Tibial nerve (tissue), 4 donors: ENCODE results near the gene NNT.

Source experiments
- EP300 ChIP-seq, 2 donors: sonication (generic); formaldehyde crosslinking; IDR thresholded peaks; one replicate each; pipeline ENCODE4 v1.6.1; 2017; ENCODE audit warnings: antibody characterized with exemption in 2 of 2, mild to moderate bottlenecking in 1 of 2
- POLR2A ChIP-seq, 2 donors: fragments of 450-650 bp; IDR thresholded peaks; one replicate each; pipeline ENCODE4 v1.6.1; 2017; ENCODE audit warnings: antibody characterized with exemption in 2 of 2, mild to moderate bottlenecking in 2 of 2, moderate library complexity in 2 of 2
- TF ChIP-seq, protein P1 (sequence below), 5 experiments: fragments of 200-600 bp in 3 of 5; fragments of 450-650 bp in 2 of 5; sonication (generic) in 3 of 5; IDR thresholded peaks; one replicate each; pipeline ENCODE4 v1.5.1; 2016 to 2019; ENCODE audit warnings: antibody characterized with exemption in 5 of 5, mild to moderate bottlenecking in 3 of 5, moderate library complexity in 2 of 5

DNA sequence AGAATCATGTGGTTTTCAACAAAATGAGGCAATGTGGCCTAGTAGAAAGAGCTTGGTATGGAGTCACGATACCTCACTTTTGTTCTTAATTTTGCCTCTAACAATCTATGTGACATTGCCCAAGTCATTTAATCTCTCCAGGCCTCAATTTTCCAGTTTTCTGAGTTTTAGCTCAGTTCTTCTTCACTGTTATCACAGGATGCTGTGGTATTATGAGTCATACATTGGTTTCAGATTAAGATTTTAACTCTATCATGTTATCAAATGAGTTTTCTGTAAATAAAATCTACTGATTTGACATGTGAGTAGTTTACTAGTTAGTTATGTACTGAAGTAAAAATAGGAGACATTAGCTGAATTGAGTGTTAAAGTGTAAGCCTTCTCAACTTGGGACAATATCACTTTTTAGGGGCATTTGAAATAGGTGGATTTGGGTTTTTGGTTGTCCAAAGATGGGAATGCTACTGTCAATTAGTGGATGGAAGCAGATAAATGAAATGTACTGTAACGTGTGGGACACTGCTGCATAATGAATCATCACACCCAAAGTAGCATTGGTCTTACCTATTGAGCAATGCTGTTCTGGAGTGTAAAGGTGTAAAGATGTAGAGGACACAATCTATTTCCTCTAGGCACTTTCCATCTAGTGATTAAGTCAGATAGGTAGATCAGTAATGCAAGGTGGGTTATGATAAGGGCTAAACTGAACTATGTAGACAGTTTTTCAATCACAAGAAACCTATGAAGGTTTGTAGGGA lies 73.3 kb downstream of the NNT start:
- TF ChIP-seq, protein P1, sequence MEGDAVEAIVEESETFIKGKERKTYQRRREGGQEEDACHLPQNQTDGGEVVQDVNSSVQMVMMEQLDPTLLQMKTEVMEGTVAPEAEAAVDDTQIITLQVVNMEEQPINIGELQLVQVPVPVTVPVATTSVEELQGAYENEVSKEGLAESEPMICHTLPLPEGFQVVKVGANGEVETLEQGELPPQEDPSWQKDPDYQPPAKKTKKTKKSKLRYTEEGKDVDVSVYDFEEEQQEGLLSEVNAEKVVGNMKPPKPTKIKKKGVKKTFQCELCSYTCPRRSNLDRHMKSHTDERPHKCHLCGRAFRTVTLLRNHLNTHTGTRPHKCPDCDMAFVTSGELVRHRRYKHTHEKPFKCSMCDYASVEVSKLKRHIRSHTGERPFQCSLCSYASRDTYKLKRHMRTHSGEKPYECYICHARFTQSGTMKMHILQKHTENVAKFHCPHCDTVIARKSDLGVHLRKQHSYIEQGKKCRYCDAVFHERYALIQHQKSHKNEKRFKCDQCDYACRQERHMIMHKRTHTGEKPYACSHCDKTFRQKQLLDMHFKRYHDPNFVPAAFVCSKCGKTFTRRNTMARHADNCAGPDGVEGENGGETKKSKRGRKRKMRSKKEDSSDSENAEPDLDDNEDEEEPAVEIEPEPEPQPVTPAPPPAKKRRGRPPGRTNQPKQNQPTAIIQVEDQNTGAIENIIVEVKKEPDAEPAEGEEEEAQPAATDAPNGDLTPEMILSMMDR (IDR thresholded peaks at IDR 0.05): no peak
- no peak for TF ChIP-seq EP300 (IDR thresholded peaks at IDR 0.05)
- no peak for TF ChIP-seq POLR2A (IDR thresholded peaks at IDR 0.05)
